H1 (cell line): ENCODE data around the gene CDK8. TPM values are rescaled to one million over a fixed set of nuclear protein-coding genes. Genes with fewer than 3 reads are reported as not detected.

Experiments
- CTCF ChIA-PET: fragments of 300-600 bp; sonication (Branson Sonifier 250); formaldehyde crosslinking; loops from one replicate; lab custom pipeline; 2021; ENCODE audit not compliant: partially characterized antibody; lab: Charles Lee
- POLR2A ChIA-PET: fragments of 300-600 bp; sonication (Branson Sonifier 250); formaldehyde crosslinking; loops from one replicate; lab custom pipeline; 2021; ENCODE audit warnings: inconsistent platforms; ENCODE audit not compliant: partially characterized antibody; lab: Charles Lee
- DNase-seq, 2 experiments: peaks; one replicate each; pipeline versions ENCODE4 v3.0.0 to v3.0.0-alpha.2; 2010 to 2022; ENCODE audit warnings: low spot score in 2 of 2, low read depth in 1 of 2, mixed read lengths in 1 of 2
- FAIRE-seq: peaks from 2 replicates; lab custom pipeline; 2011; peaks lifted over from hg19 to GRCh38; lab: Jason Lieb, UNC
- H2AFZ ChIP-seq: 2 replicates; pipeline ENCODE4 v1.8.1; 2012; ENCODE audit warnings: low read length, inconsistent platforms
- H2AK5ac ChIP-seq: 2 replicates; pipeline ENCODE4 v1.6.1; 2013; ENCODE audit warnings: low read depth, low read length
- H2BK120ac ChIP-seq: replicated peaks from 2 replicates; pipeline ENCODE3; 2013; ENCODE audit warnings: low read depth, low read length, inconsistent platforms
- H2BK12ac ChIP-seq: 2 replicates; pipeline ENCODE4 v1.6.1; 2013; ENCODE audit warnings: low read depth, low read length
- H2BK15ac ChIP-seq: 2 replicates; pipeline ENCODE4 v1.6.1; 2013; ENCODE audit warnings: low read length
- H2BK20ac ChIP-seq: 2 replicates; pipeline ENCODE4 v1.6.1; 2013; ENCODE audit warnings: low read length
- H2BK5ac ChIP-seq: 2 replicates; pipeline ENCODE4 v1.6.1; 2013; ENCODE audit warnings: low read depth, low read length
- H3K14ac ChIP-seq: 2 replicates; pipeline ENCODE4 v1.6.1; 2013; ENCODE audit warnings: inconsistent platforms; ENCODE audit not compliant: insufficient read length
- H3K18ac ChIP-seq: 2 replicates; pipeline ENCODE4 v1.6.1; 2013; ENCODE audit warnings: low read length; ENCODE audit errors: extremely low read depth
- H3K23ac ChIP-seq: 2 replicates; pipeline ENCODE4 v1.6.1; 2013; ENCODE audit warnings: inconsistent platforms; ENCODE audit not compliant: insufficient read length
- H3K23me2 ChIP-seq: 2 replicates; pipeline ENCODE4 v1.6.1; 2013; ENCODE audit warnings: low read depth, low read length
- H3K27ac ChIP-seq: 2 replicates; pipeline ENCODE4 v1.6.1; 2011; ENCODE audit warnings: low read depth, low read length, inconsistent platforms
- H3K27me3 ChIP-seq, 4 experiments: replicated peaks in 1 of 4; 1 replicate in 1 of 4; 2 replicates in 3 of 4; pipeline versions ENCODE4 v1.6.1 to v1.8.1; 2011 to 2013; ENCODE audit warnings: low read length in 3 of 4, mild to moderate bottlenecking in 3 of 4, inconsistent platforms in 2 of 4, mixed read lengths in 2 of 4, moderate library complexity in 1 of 4; ENCODE audit not compliant: control insufficient read depth in 3 of 4, insufficient read depth in 3 of 4; ENCODE audit errors: extremely low read depth in 1 of 4
- H3K36me3 ChIP-seq, 4 experiments: 2 replicates each; pipeline versions ENCODE4 v1.6.1 to v1.8.1; 2011 to 2013; ENCODE audit warnings: mild to moderate bottlenecking in 4 of 4, low read length in 3 of 4, moderate library complexity in 2 of 4, control low read depth in 1 of 4, inconsistent platforms in 1 of 4; ENCODE audit not compliant: insufficient read depth in 4 of 4, control insufficient read depth in 2 of 4
- H3K4ac ChIP-seq: replicated peaks from 2 replicates; pipeline ENCODE3; 2013; ENCODE audit warnings: low read length, low read depth, mixed read lengths, inconsistent platforms; ENCODE audit not compliant: insufficient read length
- H3K4me1 ChIP-seq, 4 experiments: replicated peaks in 1 of 4; 1 replicate in 1 of 4; 2 replicates in 3 of 4; pipeline versions ENCODE4 v1.6.1 to v1.8.1; 2011 to 2013; ENCODE audit warnings: low read length in 3 of 4, inconsistent platforms in 2 of 4, mixed read lengths in 1 of 4; ENCODE audit not compliant: insufficient read depth in 4 of 4, control insufficient read depth in 3 of 4
- H3K4me2 ChIP-seq, 2 experiments: 2 replicates each; pipeline versions ENCODE4 v1.6.1 to v1.8.1; 2011 to 2013; ENCODE audit warnings: low read depth in 2 of 2, low read length in 2 of 2, control low read depth in 1 of 2, inconsistent platforms in 1 of 2, mild to moderate bottlenecking in 1 of 2; ENCODE audit not compliant: insufficient read depth in 1 of 2
- H3K4me3 ChIP-seq, 4 experiments: fragments of 200-600, 300-600 bp in 1 of 4; sonication (generic), shearing (Covaris generic), sonication (Bioruptor Twin) in 1 of 4; 2 replicates each; pipeline versions ENCODE4 v1.5.1 to v1.8.1; 2011 to 2016; ENCODE audit warnings: low read length in 4 of 4, low read depth in 3 of 4, control low read depth in 2 of 4, inconsistent platforms in 2 of 4, mild to moderate bottlenecking in 2 of 4, mixed read lengths in 1 of 4, moderate library complexity in 1 of 4; ENCODE audit not compliant: insufficient read depth in 2 of 4; ENCODE audit errors: extremely low read depth in 1 of 4
- H3K56ac ChIP-seq: replicated peaks from 2 replicates; pipeline ENCODE3; 2013; ENCODE audit warnings: low read depth, mild to moderate bottlenecking, mixed read lengths, low read length, inconsistent platforms; ENCODE audit not compliant: insufficient read length
- H3K79me1 ChIP-seq: 2 replicates; pipeline ENCODE4 v1.6.1; 2013; ENCODE audit warnings: low read depth, low read length, control low read depth
- H3K79me2 ChIP-seq, 2 experiments: 2 replicates each; pipeline versions ENCODE4 v1.6.1 to v1.8.1; 2012 to 2013; ENCODE audit warnings: low read length in 2 of 2, mild to moderate bottlenecking in 2 of 2, inconsistent platforms in 1 of 2; ENCODE audit not compliant: insufficient read depth in 2 of 2, control insufficient read depth in 1 of 2
- H3K9ac ChIP-seq, 4 experiments: replicated peaks in 1 of 4; 1 replicate in 1 of 4; 2 replicates in 3 of 4; pipeline versions ENCODE4 v1.6.1 to v1.8.1; 2011 to 2013; ENCODE audit warnings: low read depth in 3 of 4, low read length in 3 of 4, control low read depth in 2 of 4, mild to moderate bottlenecking in 2 of 4, moderate library complexity in 2 of 4, inconsistent platforms in 1 of 4; ENCODE audit errors: extremely low read depth in 1 of 4
- H3K9me3 ChIP-seq, 2 experiments: 2 replicates each; pipeline versions ENCODE4 v1.6.1 to v1.8.1; 2012 to 2013; ENCODE audit warnings: mild to moderate bottlenecking in 2 of 2, moderate library complexity in 2 of 2, control low read depth in 1 of 2, inconsistent platforms in 1 of 2, low read depth in 1 of 2, low read length in 1 of 2, mixed read lengths in 1 of 2; ENCODE audit not compliant: insufficient read depth in 2 of 2
- H4K20me1 ChIP-seq, 2 experiments: replicated peaks in 1 of 2; 2 replicates each; pipeline versions ENCODE3 to v1.8.1; 2011 to 2013; ENCODE audit warnings: inconsistent platforms in 2 of 2, low read length in 2 of 2, mild to moderate bottlenecking in 1 of 2; ENCODE audit not compliant: insufficient read depth in 2 of 2, control insufficient read depth in 1 of 2
- H4K5ac ChIP-seq: 2 replicates; pipeline ENCODE4 v1.6.1; 2013; ENCODE audit warnings: low read length, low read depth, mixed read lengths, inconsistent platforms; ENCODE audit not compliant: insufficient read length
- H4K8ac ChIP-seq: 2 replicates; pipeline ENCODE4 v1.8.0; 2013; ENCODE audit warnings: mild to moderate bottlenecking, moderate library complexity, low read length, inconsistent platforms; ENCODE audit not compliant: insufficient read depth; ENCODE audit errors: extremely low read depth
- H4K91ac ChIP-seq: replicated peaks from 2 replicates; pipeline ENCODE3; 2013; ENCODE audit warnings: low read length, mixed read lengths, inconsistent platforms; ENCODE audit not compliant: insufficient read length
- NRF1 ChIP-seq: IDR thresholded peaks from 2 replicates; pipeline ENCODE4 v1.6.1; 2011; ENCODE audit warnings: mild to moderate bottlenecking, low read depth, low read length, improper control_type of control experiment
- RNF2 ChIP-seq: fragments of 200-900, 300-1000 bp; sonication (generic); IDR thresholded peaks from 2 replicates; pipeline ENCODE4 v1.7.1; 2016; ENCODE audit warnings: borderline replicate concordance, low read depth, mild to moderate bottlenecking, antibody characterized with exemption, low read length; ENCODE audit not compliant: poor library complexity, severe bottlenecking; ENCODE audit errors: missing control alignments
- RXRA ChIP-seq: IDR thresholded peaks from 2 replicates; pipeline ENCODE4 v1.6.1; 2011; ENCODE audit warnings: low read depth, mild to moderate bottlenecking, low read length, moderate library complexity; ENCODE audit not compliant: insufficient read depth
- WGBS, 2 experiments: shearing (Covaris generic) in 1 of 2; methylation state at CpG; one replicate each; pipeline versions ENCODE4 v1.1.6 to v1.1.7; 2013 to 2015; ENCODE audit warnings: low lambda C conversion rate in 2 of 2, mixed read lengths in 2 of 2, inconsistent platforms in 1 of 2, low coverage in 1 of 2, missing lambda C conversion rate in 1 of 2; ENCODE audit not compliant: insufficient replicate concordance in 2 of 2, insufficient coverage in 1 of 2, insufficient read length in 1 of 2; ENCODE audit errors: extremely low coverage in 1 of 2, missing lambda C conversion rate in 1 of 2; 5-methylcytosine and 5-hydroxymethylcytosine counted together
- polyA plus RNA-seq, 7 experiments: library from polyadenylated mRNA; depleted of rRNA in 3 of 7; stranded (reverse) in 5 of 7; unstranded in 2 of 7; fragments of >200 nt in 5 of 7; fragments of 200-250 nt in 2 of 7; gene quantifications; 1 replicate in 5 of 7; 2 replicates in 1 of 7; 4 replicates in 1 of 7; pipeline versions ENCODE4 v1.2.1 to v1.2.3, GENCODE V29; 2011 to 2013; ENCODE audit warnings: missing spikeins in 2 of 7, mixed read lengths in 2 of 7
- total RNA-seq: library from RNA; stranded (reverse); fragmentation: NEBNext Ultra II Directional; extraction: Animal tissue kit (Norgen Biotek cat#: 25700); gene quantifications from 2 replicates; pipeline ENCODE4 v1.2.1, GENCODE V29; 2021

Gene CDK8
- total and polyA plus RNA-seq, 2 of the 8 experiments (the other 6 are each of a cell fraction or from before 2014, with no cell fraction given), result 22.1 to 25.6 TPM

DNA sequence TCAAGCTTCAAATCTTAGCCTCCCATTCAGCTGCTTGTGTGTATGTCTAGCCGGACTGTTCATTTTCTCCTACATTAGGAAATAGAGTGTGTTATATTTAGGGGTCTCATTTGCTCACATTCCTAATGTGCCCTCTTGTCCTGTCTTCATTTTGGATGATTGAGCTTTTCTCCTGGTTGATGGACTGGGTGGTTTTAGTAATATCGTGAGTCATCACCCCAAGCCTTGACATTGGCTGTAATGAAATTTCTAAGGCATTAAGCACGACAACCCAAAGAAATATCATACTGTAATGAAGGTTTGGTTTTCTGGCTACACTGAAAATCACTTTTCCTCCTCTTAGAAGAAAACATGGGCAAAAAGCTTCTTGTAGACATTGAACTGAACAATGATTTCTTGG is 192.8 kb downstream of the CDK8 start:
- H3K9ac ChIP-seq, result no peak overlapping the region
- H2BK15ac ChIP-seq, result no peak overlapping the region
- no peaks in the 10 kb centered on the region for H3K79me1 ChIP-seq
- TF ChIP-seq NRF1, result no peak
- TF ChIP-seq RNF2, result no peak
- TF ChIP-seq RXRA, result no peak
- no peak overlapping the region for H2BK12ac ChIP-seq
- H3K14ac ChIP-seq, result no peak overlapping the region
- no peak overlapping the region for H3K23ac ChIP-seq
- no peak overlapping the region for H2BK5ac ChIP-seq
- H4K8ac ChIP-seq, result no peak overlapping the region
- H3K4me3 ChIP-seq, result no peak overlapping the region
- H3K56ac ChIP-seq, result no peak overlapping the region
- H3K4me1 ChIP-seq, result no peaks in the 10 kb centered on the region
- no peak overlapping the region for H2AK5ac ChIP-seq
- FAIRE-seq, result no peak
- H3K18ac ChIP-seq, result no peak overlapping the region
- WGBS, 2 experiments, result 88% methylated on average over 3 of the region's 3 CpGs; no CpG with 5 or more reads in 1 of the 2 experiments
- POLR2A ChIA-PET, result no interaction called here
- H3K27ac ChIP-seq, result no peak overlapping the region
- H4K20me1 ChIP-seq, result no peaks in the 10 kb centered on the region
- H3K4me2 ChIP-seq, result no peak overlapping the region
- H3K79me2 ChIP-seq, result no peaks in the 10 kb centered on the region
- no peaks in the 10 kb centered on the region for H3K36me3 ChIP-seq
- H3K23me2 ChIP-seq, result no peaks in the 10 kb centered on the region
- H3K27me3 ChIP-seq, result no peaks in the 10 kb centered on the region
- no peak overlapping the region for H4K5ac ChIP-seq
- no peak for DNase-seq
- H3K9me3 ChIP-seq, result no peaks in the 10 kb centered on the region
- no peak overlapping the region for H2BK20ac ChIP-seq
- CTCF ChIA-PET, result interaction anchor here (0.9 to 4.0 kb wide), 12 partner anchors 10 to 262 kb away, joined by 3 to 19 read pairs (median 4); no protein-coding TSS in a partner anchor
- no peak overlapping the region for H4K91ac ChIP-seq
- H2BK120ac ChIP-seq, result no peak overlapping the region
- no peak overlapping the region for H3K4ac ChIP-seq
- H2AFZ ChIP-seq, result no peak overlapping the region
